Stimulated activated CD4-positive, alpha-beta T cell treated with anti-CD3 and anti-CD28 coated beads, Interleukin-12 subunit alpha, Interleukin-12 subunit beta, amount 100 ng/mL, for 24 hours (primary cell): Measurements from ENCODE around the gene MAN2B2.
A peak's percentile ranks its signal among the peaks of the same experiment; 100 is the strongest.

Experiments
- DNase-seq, 2 experiments: peaks; one replicate each; pipeline ENCODE4 v3.0.0-alpha.2; 2020; ENCODE audit warnings: low read depth in 2 of 2

Gene MAN2B2

GRCh38 chr4:6574747-6575502 lies at the start of gene MAN2B2:
Gene MAN2B2 (plus strand): TSS chr4:6575189. CDS start chr4:6575211, 22 bp downstream.
- DNase-seq = peak; percentile 69 to 82

DNA sequence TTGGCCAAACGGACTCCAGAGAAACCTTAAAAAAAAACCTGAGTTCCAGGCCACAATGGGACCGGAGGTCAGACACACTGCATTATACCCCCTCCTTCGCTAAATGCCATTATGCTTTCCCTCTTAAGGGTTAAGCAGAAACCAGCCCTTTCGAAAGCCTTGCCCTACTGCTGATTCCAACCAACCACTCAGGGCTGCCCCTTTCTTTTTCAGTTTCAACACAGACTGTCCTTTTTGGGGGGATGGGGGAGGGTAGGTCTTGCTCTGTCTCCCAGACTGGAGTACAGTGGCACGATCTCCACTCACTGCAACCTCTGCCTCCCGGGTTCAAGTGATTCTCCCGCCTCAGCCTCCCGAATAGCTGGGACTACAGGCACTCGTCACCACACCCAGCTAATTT lies 49.5 kb upstream of the MAN2B2 start:
- no peak for DNase-seq

GRCh38 chr4:6526156-6526555 lies 48.8 kb upstream of the MAN2B2 start:
- DNase-seq = no peak

DNA sequence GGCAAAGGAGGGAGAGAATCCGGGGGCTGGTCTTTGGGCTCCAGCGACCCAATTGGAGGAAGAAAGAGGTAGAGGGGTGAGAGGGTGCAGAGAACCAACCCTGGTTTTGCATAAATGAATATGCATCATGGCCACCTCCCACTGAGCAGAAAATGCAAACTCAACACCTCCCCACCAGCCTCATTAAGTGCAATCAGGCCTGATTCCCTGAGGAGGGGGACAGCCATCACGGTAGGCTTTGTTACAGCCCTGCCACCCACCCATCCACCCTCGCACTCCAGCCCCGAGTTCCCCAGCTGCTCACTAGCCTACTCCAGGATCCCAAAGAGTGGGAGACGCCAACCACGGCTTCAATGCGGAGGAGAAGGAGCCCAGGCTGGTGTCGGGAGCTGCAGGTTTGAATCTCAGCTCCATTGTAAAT lies 48.3 kb upstream of the MAN2B2 start:
- DNase-seq = no peak

DNA sequence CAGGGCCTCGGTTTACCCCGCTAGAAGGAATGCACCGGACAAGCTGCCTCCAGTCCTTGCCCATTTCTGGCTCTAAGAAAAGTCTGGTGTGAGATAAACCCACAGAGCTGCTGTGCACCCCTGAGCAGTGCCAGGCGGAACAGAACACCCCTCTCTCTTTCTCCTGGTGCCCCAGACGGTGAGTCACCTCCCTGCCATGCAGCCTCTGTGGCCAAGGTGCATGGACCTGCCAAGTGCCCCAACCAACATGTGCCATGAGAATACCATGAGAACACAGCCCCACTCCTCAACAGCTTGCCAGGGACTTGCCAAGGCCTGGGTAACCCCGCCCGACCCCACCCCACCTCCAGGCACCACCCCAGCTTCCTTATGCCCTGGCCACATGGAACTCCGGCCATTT lies 47.7 kb upstream of the MAN2B2 start:
- DNase-seq = no peak

- no peak for DNase-seq
These were observed 47.0 kb upstream of the MAN2B2 start for GRCh38 chr4:6527683-6528595.

DNA sequence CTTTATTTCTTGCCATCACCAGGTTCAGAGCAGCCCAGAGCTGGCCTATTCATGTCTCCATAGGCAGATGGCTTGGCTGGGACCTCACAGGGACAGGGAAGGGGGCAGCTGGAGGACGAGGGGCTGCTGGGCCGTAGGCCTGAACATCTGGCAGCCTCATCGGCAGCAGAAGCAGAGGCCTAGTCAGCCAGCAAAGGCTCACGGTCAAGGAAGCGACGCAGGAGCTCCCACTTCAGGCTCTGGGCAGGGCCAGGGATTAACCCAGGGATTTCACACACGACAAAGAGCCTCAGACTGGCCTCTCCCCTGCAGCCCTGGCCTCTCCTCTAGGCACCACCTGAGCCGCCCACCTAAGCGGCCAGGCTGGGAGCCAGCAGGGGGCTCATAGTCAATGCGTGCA lies 46.0 kb upstream of the MAN2B2 start:
- DNase-seq = no peak

DNA sequence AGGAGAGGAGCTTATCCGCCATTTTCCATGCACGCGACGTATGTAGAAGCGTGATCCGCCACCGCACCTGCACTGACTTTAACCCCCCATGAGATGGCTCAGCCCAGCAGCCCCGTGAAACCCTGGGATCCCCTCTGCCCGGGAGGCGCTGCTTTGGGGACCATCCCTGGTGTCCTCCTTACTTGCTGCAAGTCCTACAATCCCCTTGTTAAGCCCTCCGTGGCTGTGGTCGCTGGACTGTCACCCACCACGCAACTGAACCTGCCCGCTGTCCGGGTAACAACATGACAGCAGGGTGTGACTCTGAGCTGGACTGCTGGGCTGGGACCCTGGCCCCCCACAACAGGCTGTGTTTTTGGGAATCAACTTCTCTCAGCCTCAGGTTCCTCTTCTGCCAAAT lies 44.7 kb upstream of the MAN2B2 start:
- no peak for DNase-seq

DNA sequence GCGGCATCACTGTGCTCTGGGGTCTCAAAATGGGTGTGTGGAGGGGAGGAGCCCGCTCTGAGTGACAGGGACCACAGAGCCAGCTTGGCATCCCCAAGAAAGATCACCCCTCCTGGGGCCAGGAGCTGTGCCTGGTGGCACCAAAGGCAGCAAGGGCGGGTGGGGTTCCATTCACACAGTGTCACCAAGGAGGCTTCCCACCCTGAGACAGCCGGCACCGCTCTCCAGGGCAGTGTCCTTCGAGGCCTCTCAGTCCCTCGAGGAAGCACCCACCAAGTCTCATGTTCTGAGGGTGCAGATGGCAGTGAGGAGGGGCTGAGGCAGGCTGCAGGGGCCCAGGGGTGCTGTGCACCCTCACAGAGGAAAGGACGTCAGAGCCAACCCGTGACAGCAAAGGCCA lies 44.0 kb upstream of the MAN2B2 start:
- no peak for DNase-seq

DNA sequence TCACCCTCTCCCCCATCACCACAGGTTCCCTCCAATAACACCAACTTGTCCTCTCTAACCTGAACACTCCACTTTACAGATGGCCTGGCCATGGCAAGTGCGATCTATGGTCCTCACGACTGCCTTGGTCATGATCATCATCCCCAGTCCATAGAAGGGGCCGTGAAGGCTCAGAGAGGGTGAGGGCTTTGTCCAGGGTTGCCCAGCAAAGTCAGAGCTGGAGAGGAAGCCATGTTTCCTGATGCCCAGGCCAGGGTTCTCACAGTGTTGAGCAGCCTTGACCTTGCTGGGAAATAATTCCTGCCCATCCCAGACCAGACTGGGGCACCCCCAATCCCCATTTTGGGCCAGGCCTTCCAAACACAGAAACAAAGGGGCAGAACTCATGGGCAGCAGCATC lies 42.9 kb upstream of the MAN2B2 start:
- DNase-seq = no peak

DNA sequence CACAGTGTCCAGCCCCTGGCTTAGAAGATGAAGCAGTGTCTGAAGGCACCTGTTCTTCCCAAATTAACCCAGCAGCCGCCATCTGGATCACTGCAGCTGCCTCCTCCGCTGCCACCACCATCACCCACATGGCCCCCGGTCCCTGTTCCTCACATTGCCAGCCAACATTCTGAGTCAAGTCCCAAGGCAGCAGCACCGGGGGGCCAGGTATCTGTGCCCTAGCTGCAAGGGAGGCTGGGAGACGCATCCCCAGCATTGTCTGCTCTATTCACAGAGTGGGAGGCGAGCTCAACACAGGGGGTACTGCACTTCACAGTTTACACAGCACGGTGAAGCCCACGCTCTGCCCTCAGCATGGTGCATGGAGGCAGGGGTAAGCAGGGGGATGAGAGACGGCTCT lies 42.3 kb upstream of the MAN2B2 start:
- DNase-seq = no peak

GRCh38 chr4:6534050-6534449 lies 40.9 kb upstream of the MAN2B2 start:
- DNase-seq = no peak

GRCh38 chr4:6534618-6535328 lies 40.2 kb upstream of the MAN2B2 start:
- DNase-seq = no peak

- no peak for DNase-seq
These were observed 39.7 kb upstream of the MAN2B2 start for GRCh38 chr4:6535329-6535692.

DNA sequence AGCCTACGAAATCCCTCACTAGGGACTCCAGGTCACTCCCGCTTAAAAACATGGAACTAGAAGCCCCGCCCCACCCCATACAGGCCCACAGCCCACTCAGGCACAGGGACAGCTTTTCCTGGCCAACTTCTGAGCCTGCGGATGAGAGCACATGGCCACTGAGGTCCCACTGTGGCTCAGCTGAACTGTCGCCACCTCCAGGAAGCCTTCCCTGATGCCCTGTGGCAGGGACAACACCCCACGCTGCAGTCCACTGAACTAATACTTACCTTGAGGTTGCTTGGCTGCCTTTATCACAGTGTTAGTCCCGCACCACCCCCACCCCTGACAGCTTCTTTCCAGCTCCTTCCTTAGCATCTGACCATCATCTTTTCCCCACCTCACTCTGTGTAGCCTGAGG lies 39.3 kb upstream of the MAN2B2 start:
- DNase-seq = no peak

DNA sequence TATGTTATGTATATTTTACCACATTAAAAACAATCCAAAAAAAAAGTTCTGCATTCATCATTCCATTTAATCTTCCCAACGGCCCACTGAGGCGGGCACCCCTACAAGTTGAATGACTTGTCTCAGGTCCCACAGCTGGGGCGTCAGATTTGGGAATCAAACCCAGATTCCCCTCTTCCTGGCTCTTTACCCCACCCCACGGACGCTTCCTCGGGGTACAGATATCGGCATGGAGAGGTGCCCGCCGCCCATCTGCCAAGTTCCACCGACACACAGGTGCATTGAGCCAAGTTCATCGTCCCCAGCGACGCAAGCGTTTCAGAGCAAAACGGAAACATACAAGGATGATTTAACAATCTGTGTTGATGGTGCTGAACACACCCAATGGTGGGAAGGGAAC lies 36.9 kb upstream of the MAN2B2 start:
- DNase-seq = no peak

GRCh38 chr4:6538575-6538974 lies 36.4 kb upstream of the MAN2B2 start:
- DNase-seq = no peak

- DNase-seq = no peak
These were observed 35.8 kb upstream of the MAN2B2 start for GRCh38 chr4:6539009-6539764.

- no peak for DNase-seq
These were observed 34.1 kb upstream of the MAN2B2 start for GRCh38 chr4:6540879-6541278.

DNA sequence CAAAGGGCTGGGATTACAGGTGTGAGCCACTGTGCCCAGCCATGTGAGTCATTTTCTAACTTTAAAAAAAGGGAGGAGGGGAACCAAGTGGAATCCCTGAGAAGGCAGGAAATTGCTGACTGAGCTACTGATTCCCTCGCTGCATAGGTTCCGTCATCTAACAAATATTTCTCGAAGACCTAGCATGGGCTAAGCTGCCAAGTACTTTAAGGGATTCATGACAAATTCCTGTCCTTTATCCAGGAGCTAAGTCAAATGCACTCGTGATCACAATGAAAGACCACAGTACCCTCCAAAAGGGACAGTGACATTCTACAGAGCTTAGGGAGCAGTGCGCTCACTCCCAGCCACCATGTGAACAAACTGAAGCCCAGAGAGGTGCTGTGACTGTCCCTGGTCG lies 33.2 kb upstream of the MAN2B2 start:
- DNase-seq = no peak

GRCh38 chr4:6542951-6543350 lies 32.0 kb upstream of the MAN2B2 start:
- DNase-seq = no peak

DNA sequence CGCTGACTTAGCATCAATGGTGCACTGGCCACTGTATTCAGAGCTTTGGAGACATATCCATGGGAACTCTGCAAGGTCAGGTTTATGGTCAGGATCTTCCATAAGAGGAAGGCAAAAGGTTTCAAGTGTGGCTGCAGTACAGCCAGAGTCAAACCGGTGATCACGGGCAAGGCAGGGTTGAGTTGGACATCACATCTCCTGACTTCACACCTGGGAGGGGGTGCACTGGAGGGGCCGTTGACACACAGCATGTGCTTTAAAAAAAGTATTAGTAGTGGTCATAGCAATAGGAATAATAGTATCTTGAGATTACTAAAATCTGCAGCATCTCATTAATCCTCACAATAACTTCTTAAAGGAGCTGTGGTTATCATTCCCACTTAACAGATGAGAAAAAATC lies 28.9 kb upstream of the MAN2B2 start:
- DNase-seq = no peak
